ENCODE data around the gene MTSS2.

DNA sequence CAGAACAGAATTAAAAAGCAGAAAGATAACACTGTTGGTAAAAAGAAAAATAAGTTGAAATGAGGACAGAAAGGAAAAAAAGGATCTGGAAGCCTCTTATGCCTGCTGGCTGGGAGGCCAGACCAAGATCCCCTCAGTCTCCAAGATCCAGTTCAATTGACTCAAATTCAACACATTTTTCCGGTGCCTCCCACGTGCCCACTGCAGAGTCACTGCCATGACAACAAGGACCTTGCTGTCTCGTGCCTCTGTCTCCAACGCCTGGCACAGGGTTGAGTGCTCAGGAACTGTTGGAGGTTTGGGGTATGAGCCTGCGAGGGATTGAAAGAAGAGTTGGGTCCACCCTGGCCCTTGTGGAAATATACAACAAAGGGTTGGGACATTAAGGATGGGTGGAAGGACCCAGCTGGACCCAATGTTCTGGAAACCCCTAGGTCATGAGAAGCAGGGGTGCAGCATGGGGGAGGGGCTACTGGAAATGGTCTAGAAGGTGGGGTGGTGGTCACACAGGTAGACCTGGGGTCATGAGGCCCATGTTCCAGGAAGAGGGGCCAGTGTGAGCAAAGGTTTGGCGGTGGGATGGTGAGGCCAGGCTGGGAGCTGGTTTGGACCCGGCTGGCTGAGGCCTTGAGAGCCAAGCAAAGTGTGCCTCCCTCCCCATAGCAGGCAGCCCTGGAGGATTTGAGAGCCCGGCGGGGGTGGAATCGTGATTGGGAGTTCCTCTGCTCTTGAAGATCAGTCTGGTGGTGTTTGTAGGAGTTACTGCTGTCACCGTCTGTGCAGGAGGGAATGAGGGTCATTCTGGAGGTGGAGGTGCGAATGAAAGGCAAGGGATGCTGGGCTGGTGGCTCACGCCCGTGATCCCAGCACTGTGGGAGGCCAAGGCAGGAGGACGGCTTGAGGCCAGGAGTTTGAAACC lies 38.2 kb downstream of the MTSS2 start:
- TF ChIP-seq, protein P1, sequence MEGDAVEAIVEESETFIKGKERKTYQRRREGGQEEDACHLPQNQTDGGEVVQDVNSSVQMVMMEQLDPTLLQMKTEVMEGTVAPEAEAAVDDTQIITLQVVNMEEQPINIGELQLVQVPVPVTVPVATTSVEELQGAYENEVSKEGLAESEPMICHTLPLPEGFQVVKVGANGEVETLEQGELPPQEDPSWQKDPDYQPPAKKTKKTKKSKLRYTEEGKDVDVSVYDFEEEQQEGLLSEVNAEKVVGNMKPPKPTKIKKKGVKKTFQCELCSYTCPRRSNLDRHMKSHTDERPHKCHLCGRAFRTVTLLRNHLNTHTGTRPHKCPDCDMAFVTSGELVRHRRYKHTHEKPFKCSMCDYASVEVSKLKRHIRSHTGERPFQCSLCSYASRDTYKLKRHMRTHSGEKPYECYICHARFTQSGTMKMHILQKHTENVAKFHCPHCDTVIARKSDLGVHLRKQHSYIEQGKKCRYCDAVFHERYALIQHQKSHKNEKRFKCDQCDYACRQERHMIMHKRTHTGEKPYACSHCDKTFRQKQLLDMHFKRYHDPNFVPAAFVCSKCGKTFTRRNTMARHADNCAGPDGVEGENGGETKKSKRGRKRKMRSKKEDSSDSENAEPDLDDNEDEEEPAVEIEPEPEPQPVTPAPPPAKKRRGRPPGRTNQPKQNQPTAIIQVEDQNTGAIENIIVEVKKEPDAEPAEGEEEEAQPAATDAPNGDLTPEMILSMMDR (IDR thresholded peaks at IDR 0.05; ENCODE audit: insufficient read depth, low read length, poor library complexity, severe bottlenecking): no peak
- no peak for TF ChIP-seq EZH2phosphoT487 (conservative IDR thresholded peaks at IDR 0.05; ENCODE audit: low read length)
